Coronary artery (tissue), 2 donors: ENCODE data around the gene RGS9.

Source experiments
- DNase-seq: peaks from one replicate; pipeline ENCODE4 v3.0.0-alpha.2; 2017; ENCODE audit warnings: low spot score
- H3K27ac ChIP-seq, 2 donors: fragments of 200-600 bp; sonication (generic); one replicate each; pipeline ENCODE4 v1.5.1; 2016 to 2019
- H3K4me3 ChIP-seq: fragments of 200-600 bp; sonication (generic); 2 replicates; pipeline ENCODE4 v1.5.1; 2016; ENCODE audit warnings: mild to moderate bottlenecking, moderate library complexity
- TF ChIP-seq, protein P1 (sequence below): fragments of 200-600 bp; sonication (generic); IDR thresholded peaks from one replicate; pipeline ENCODE4 v1.5.1; 2019; ENCODE audit warnings: antibody characterized with exemption

Gene RGS9

DNA sequence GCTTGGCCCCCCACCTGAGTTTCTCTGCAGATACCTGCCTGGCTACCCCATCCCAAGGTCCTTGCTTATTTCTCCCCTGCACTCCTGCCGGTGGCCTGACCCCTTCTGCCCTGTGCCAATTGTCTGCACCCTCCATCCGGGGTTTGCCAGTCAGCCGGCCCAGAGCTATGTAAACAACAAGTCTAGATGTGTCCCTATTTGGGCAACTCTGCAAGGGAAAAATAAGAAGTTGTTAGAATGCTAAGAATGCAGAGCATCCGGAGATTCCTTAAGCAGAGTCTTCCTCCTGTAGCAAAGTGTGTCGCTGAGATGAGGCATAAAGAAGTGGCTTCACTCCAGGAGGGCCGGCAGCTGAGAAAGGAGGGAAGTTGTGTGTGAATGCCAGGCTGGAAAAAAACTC is 46.6 kb downstream of the RGS9 start:
- Histone ChIP-seq H3K27ac (no peak overlapping the region), H3K4me3 (no peak overlapping the region)
- no peak for DNase-seq
- TF ChIP-seq, protein P1, sequence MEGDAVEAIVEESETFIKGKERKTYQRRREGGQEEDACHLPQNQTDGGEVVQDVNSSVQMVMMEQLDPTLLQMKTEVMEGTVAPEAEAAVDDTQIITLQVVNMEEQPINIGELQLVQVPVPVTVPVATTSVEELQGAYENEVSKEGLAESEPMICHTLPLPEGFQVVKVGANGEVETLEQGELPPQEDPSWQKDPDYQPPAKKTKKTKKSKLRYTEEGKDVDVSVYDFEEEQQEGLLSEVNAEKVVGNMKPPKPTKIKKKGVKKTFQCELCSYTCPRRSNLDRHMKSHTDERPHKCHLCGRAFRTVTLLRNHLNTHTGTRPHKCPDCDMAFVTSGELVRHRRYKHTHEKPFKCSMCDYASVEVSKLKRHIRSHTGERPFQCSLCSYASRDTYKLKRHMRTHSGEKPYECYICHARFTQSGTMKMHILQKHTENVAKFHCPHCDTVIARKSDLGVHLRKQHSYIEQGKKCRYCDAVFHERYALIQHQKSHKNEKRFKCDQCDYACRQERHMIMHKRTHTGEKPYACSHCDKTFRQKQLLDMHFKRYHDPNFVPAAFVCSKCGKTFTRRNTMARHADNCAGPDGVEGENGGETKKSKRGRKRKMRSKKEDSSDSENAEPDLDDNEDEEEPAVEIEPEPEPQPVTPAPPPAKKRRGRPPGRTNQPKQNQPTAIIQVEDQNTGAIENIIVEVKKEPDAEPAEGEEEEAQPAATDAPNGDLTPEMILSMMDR = no peak

DNA sequence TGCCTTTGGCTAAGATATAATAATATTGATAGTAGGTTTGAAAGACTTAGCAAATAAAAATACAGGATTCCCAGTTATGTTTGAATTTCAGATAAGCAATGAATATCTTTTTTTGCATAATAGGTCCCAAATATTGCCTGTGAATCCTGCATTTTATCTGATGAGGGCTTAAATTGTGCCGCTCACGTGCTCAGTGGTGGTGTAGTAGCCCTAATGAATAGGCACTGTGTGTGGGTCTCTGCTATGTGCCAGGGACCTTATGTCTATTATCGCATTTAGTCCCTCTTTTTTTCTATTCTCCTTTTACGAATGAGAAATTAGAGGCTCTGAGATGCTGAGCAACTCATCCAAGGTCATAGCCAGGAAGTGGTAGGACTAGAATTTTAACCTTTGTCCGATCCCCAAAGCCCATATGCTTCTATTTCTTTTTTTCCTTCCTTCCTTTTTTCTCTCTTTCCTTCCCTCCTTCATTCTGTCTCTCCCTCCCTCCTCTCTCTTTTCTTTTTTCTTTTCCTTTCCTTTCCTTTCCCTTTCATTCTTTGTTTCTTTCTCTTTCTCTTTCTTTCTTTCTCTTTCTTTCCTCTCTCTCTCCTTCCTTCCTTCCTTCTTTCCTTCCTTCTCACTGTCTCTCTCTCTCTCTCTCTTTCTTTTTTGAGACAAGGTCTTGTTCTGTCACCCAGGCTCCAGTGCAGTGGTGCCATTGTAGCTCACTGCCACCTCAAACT is 47.2 kb downstream of the RGS9 start:
- Histone ChIP-seq H3K27ac (no peak overlapping the region), H3K4me3 (no peak overlapping the region)
- TF ChIP-seq, protein P1 = no peak
- DNase-seq = no peak

DNA sequence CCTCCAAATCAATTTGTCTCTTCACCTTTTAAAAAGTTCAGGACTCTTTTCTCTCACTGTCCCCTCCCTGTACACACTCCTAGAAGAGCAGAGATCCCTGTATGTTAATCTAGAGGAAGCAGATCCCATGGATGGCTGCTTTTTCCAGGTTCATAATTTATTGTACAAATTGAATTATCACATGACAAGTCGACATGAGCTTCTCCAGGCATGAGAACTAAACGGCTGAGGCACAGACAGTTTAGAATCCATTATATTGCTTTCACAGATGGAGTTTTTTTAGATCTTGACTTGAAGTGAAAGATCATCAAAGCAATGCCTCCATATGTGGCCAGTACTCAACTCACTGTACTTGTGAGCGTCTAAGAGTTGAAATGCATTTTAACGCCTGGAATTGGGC is 47.9 kb downstream of the RGS9 start:
- no peak overlapping the region for H3K4me3 ChIP-seq
- TF ChIP-seq, protein P1 = no peak
- no peak overlapping the region for H3K27ac ChIP-seq
- no peak for DNase-seq

DNA sequence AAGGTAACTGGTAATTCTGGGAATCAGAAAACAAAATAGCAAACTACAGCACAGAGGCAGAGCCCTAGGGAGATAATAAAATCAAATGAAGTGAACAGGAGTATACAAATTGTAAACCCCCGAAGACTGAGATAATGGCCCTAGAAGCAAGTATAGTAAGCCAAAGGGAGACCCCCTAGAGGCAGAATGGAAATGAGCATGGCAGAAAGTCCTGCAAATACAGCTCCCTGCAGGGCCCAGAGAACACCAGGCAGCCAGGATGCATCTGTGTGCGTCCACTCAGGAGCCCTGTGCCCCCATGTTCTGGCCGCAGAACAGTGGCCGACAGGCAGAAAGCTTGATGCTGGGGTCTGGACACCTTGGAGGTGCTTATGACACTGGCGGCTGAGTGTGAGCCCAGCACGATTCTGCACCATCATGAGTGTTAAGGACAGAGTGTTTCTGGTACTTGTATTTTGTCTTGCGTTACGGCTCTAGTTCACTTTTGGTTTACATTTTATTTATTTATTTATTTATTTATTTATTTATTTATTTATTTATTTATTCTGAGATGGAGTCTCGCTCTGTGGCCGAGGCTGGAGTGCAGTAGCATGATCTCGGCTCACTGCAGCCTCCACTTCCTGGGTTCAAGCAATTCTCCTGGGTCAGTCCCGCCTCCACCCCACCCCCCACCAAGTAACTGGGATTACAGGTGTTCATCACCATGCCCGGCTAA is 48.7 kb downstream of the RGS9 start:
- DNase-seq = no peak
- no peak overlapping the region for H3K4me3 ChIP-seq
- TF ChIP-seq, protein P1 = no peak
- H3K27ac ChIP-seq = no peak overlapping the region

DNA sequence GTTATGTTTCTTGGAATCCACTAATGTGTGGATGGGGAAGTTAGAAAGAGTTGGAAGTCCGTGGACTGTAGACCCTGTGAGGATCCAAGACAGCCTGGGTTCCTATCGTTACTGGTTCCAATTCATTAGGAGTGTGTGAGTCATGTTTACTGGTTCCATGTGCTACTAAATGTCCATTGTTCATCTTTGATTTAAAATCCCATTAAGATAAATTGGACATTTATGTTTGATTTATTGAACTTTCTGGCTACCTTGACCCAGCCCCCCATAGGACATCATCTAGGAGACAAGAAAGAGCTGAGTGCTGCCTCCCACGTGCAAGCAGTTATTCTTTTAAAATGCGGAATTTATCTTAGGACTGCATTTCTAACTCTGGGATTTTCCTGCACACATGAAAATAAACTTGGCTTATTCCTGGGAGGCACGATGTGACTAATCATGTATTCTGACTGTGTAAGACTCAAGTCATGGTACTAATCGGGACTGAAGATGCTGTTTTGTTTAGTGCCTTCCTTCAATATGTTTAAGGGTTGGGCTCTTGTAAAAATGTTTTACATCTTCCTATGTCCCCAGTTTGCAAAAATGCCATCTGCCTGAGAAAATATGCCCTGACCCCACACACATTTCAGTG is 53.4 kb downstream of the RGS9 start:
- DNase-seq = no peak
- no peak overlapping the region for H3K4me3 ChIP-seq
- TF ChIP-seq, protein P1 = no peak
- no peak overlapping the region for H3K27ac ChIP-seq

DNA sequence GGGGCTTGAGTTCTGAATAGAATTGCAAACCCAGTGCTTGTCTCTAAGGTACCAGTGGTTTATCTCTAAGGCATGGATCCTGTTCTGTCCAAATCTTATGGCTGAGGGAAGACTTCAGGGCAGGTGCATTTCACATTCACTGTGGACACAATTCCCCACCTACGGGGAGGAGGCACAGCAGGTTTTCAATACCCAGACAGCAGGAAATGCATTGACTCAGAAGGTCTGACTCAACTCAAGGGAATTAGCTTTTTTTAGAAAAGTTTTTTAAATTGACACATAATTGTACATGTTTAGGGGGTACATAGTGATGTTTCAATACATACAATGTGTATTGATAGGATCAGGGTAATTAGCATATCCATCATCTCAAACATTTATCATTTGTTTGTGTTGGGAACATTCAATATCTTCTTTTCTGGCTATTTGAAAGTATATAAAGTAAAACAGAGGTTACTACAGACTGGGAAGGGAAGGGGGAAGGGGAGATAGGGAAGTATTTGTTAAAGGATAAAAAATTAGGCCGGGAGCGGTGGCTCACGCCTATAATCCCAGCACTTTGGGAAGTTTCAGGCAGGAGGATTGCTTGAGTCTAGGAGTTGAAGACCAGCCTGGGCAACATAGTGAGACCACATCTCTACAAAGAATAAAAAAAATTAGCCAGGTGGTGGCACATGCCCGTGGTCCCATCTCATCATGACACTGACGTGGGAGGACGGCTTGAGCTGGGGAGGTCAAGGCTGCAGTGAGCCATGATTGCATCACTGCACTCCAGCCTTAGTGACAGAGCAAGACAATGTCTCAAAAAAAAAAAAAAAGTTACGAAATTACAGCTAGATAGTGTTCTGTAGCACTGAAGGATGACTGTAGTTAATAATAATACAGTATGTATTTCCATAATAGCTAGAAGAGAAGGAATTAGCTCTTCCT is 54.9 kb downstream of the RGS9 start:
- H3K4me3 ChIP-seq = no peak overlapping the region
- TF ChIP-seq, protein P1 = no peak
- no peak for DNase-seq
- no peak overlapping the region for H3K27ac ChIP-seq
